OCI-LY1 (cell line): ENCODE results near the gene MEG3.
"Not testable (repeated sequence)": the region's sequence is repeated elsewhere in the genome, so short reads cannot be mapped to it uniquely, and the experiment has no call there.

Source experiments
- H2AFZ ChIP-seq: fragments of 200-600 bp; sonication (generic), shearing (Covaris generic); 2 replicates; pipeline ENCODE4 v1.6.0; 2014; ENCODE audit warnings: antibody characterized with exemption, mild to moderate bottlenecking, low read length
- H3F3A ChIP-seq: fragments of 200-600 bp; sonication (generic), shearing (Covaris generic); 2 replicates; pipeline ENCODE4 v1.6.0; 2014; ENCODE audit warnings: mild to moderate bottlenecking, antibody characterized with exemption, low read length, moderate library complexity; ENCODE audit not compliant: insufficient read depth
- H3K27ac ChIP-seq: fragments of 200-600 bp; sonication (generic); 2 replicates; pipeline ENCODE4 v1.5.1; 2014; ENCODE audit warnings: low read length, mixed run types, mild to moderate bottlenecking, low read depth; ENCODE audit not compliant: poor library complexity, severe bottlenecking
- H3K27me3 ChIP-seq: fragments of 200-600 bp; sonication (generic); 2 replicates; pipeline ENCODE4 v1.6.0; 2014; ENCODE audit warnings: antibody characterized with exemption, mild to moderate bottlenecking, low read length, moderate library complexity; ENCODE audit not compliant: insufficient read depth
- H3K36me3 ChIP-seq: fragments of 200-600 bp; sonication (generic); 2 replicates; pipeline ENCODE4 v1.6.1; 2014; ENCODE audit warnings: mild to moderate bottlenecking, antibody characterized with exemption, low read length, moderate library complexity, mixed read lengths; ENCODE audit not compliant: insufficient read depth
- H3K4me1 ChIP-seq: fragments of 200-600 bp; sonication (generic); 2 replicates; pipeline ENCODE4 v1.5.1; 2014; ENCODE audit warnings: mild to moderate bottlenecking, low read length, moderate library complexity; ENCODE audit not compliant: insufficient read depth, severe bottlenecking
- H3K4me2 ChIP-seq: fragments of 200-600 bp; sonication (generic), shearing (Covaris generic); 2 replicates; pipeline ENCODE4 v1.6.1; 2014; ENCODE audit warnings: low read length
- H3K4me3 ChIP-seq: fragments of 200-600 bp; sonication (generic); 2 replicates; pipeline ENCODE4 v1.5.1; 2014; ENCODE audit warnings: low read length, low read depth, mild to moderate bottlenecking, mixed read lengths; ENCODE audit not compliant: poor library complexity, severe bottlenecking
- H3K79me2 ChIP-seq: fragments of 200-600 bp; shearing (Covaris generic); 2 replicates; pipeline ENCODE4 v1.6.1; 2016; ENCODE audit warnings: mixed run types, low read length, mixed read lengths; ENCODE audit not compliant: insufficient read depth
- H3K9ac ChIP-seq: fragments of 200-600 bp; sonication (generic), shearing (Covaris generic); 2 replicates; pipeline ENCODE4 v1.6.1; 2014; ENCODE audit warnings: mild to moderate bottlenecking, low read length, mixed read lengths
- H3K9me2 ChIP-seq: fragments of 200-600 bp; sonication (generic), shearing (Covaris generic); 2 replicates; pipeline ENCODE4 v1.6.1; 2014; ENCODE audit warnings: low read depth, mild to moderate bottlenecking, low read length, mixed read lengths
- H3K9me3 ChIP-seq: fragments of 200-600 bp; shearing (Covaris generic); 2 replicates; pipeline ENCODE4 v1.6.1; 2014; ENCODE audit warnings: low read length, mixed read lengths
- H4K20me1 ChIP-seq: fragments of 200-600 bp; sonication (generic), shearing (Covaris generic); 2 replicates; pipeline ENCODE4 v1.6.0; 2016; ENCODE audit warnings: mild to moderate bottlenecking, low read length; ENCODE audit not compliant: insufficient read depth
- CTCF ChIP-seq: fragments of 200-600 bp; sonication (generic), shearing (Covaris generic); IDR thresholded peaks from 2 replicates; pipeline ENCODE4 v1.5.1; 2017; ENCODE audit warnings: mild to moderate bottlenecking, antibody characterized with exemption, low read length, moderate library complexity, mixed read lengths
- EZH2 ChIP-seq: fragments of 200-600 bp; sonication (generic), shearing (Covaris generic); IDR thresholded peaks from 2 replicates; pipeline ENCODE4 v1.8.0; 2017; ENCODE audit warnings: borderline replicate concordance, mixed run types, mild to moderate bottlenecking, antibody characterized with exemption, low read length, moderate library complexity, mixed read lengths

MEG3 gene

GRCh38 chr14:100796946-100797345 is 29.0 kb upstream of the MEG3 start:
- Histone ChIP-seq H3K9ac (no peak overlapping the region), H3K79me2 (no peaks in the 10 kb centered on the region), H3K9me2 (no peaks in the 10 kb centered on the region), H3K9me3 (no peaks in the 10 kb centered on the region), H3K4me1 (no peaks in the 10 kb centered on the region), H3F3A (no peaks in the 10 kb centered on the region), H2AFZ (no peak overlapping the region), H4K20me1 (no peaks in the 10 kb centered on the region), H3K36me3 (no peaks in the 10 kb centered on the region), H3K27ac (no peak overlapping the region), H3K4me3 (no peak overlapping the region), H3K27me3 (no peaks in the 10 kb centered on the region), H3K4me2 (no peak overlapping the region)
- TF ChIP-seq EZH2 (no peak), CTCF (no peak)

- Histone ChIP-seq H3K9ac (no peak overlapping the region), H3F3A (no peaks in the 10 kb centered on the region), H3K9me3 (no peaks in the 10 kb centered on the region), H3K79me2 (no peaks in the 10 kb centered on the region), H3K4me3 (no peak overlapping the region), H4K20me1 (no peaks in the 10 kb centered on the region), H3K9me2 (no peaks in the 10 kb centered on the region), H3K4me2 (no peak overlapping the region), H3K36me3 (no peaks in the 10 kb centered on the region), H2AFZ (no peak overlapping the region), H3K27me3 (no peaks in the 10 kb centered on the region), H3K4me1 (no peaks in the 10 kb centered on the region), H3K27ac (no peak overlapping the region)
- TF ChIP-seq CTCF (no peak), EZH2 (no peak)
Observed at GRCh38 chr14:100800041-100800440, 25.9 kb upstream of the MEG3 start.

- not testable (repeated sequence) for H3K4me3 ChIP-seq, H3K9me3 ChIP-seq, H3K27me3 ChIP-seq, H3K9me2 ChIP-seq, H3K36me3 ChIP-seq, H3K4me2 ChIP-seq, H4K20me1 ChIP-seq, H3K4me1 ChIP-seq, H3K79me2 ChIP-seq, H3K27ac ChIP-seq, H3K9ac ChIP-seq, H3F3A ChIP-seq, H2AFZ ChIP-seq
Observed at GRCh38 chr14:100801433-100801832, 24.5 kb upstream of the MEG3 start.

- TF ChIP-seq CTCF, result no peak
- no peak for TF ChIP-seq EZH2
- no peak overlapping the region for H2AFZ ChIP-seq
- H3K9me3 ChIP-seq, result no peaks in the 10 kb centered on the region
- no peaks in the 10 kb centered on the region for H3K79me2 ChIP-seq
- no peaks in the 10 kb centered on the region for H3K27me3 ChIP-seq
- no peak overlapping the region for H3K4me2 ChIP-seq
- H3K4me1 ChIP-seq, result no peaks in the 10 kb centered on the region
- H3F3A ChIP-seq, result no peaks in the 10 kb centered on the region
- no peaks in the 10 kb centered on the region for H3K9me2 ChIP-seq
- no peak overlapping the region for H3K4me3 ChIP-seq
- H4K20me1 ChIP-seq, result no peaks in the 10 kb centered on the region
- H3K9ac ChIP-seq, result no peak overlapping the region
- H3K27ac ChIP-seq, result no peak overlapping the region
- H3K36me3 ChIP-seq, result no peaks in the 10 kb centered on the region
Observed at GRCh38 chr14:100802179-100802578, 23.7 kb upstream of the MEG3 start.
